AG04450 (cell line): ENCODE data around the gene DCAF15. TPM values are rescaled to one million over a fixed set of nuclear protein-coding genes. Genes with fewer than 3 reads are reported as not detected.

ENCODE experiments used
- CTCF ChIA-PET: fragments of 300-600, 350-600 bp; formaldehyde crosslinking; extraction: SDS; loops from one replicate; lab custom pipeline; 2022; ENCODE audit warnings: antibody characterized with exemption, inconsistent platforms; lab: Charles Lee
- POLR2A ChIA-PET: fragments of 350-600 bp; formaldehyde crosslinking; extraction: SDS; loops from one replicate; lab custom pipeline; 2021; ENCODE audit warnings: antibody characterized with exemption, inconsistent platforms; lab: Yijun Ruan, JAX
- DNase-seq: peaks from one replicate; pipeline ENCODE4 v3.0.0-alpha.2; 2011; ENCODE audit warnings: low read depth, low spot score
- H3K27ac ChIP-seq: one replicate; pipeline ENCODE4 v1.5.1; 2012; ENCODE audit warnings: low read depth, low read length, control low read depth
- H3K27me3 ChIP-seq: one replicate; pipeline ENCODE4 v1.6.0; 2012; ENCODE audit warnings: low read length; ENCODE audit not compliant: control insufficient read depth, insufficient read depth
- H3K4me3 ChIP-seq: 2 replicates; pipeline ENCODE4 v1.5.1; 2011; ENCODE audit warnings: mild to moderate bottlenecking, low read depth, low read length, control low read depth
- H3K9me3 ChIP-seq: 2 replicates; pipeline ENCODE4 v1.5.1; 2012; ENCODE audit warnings: low read length; ENCODE audit not compliant: control insufficient read depth, insufficient read depth
- CTCF ChIP-seq: IDR thresholded peaks from 2 replicates; pipeline ENCODE4 v1.5.1; 2011; ENCODE audit warnings: low read depth, low read length, control low read depth, inconsistent platforms
- polyA plus RNA-seq: library from polyadenylated mRNA; depleted of rRNA; stranded (reverse); fragments of >200 nt; gene quantifications from 2 replicates; pipeline ENCODE4 v1.2.3, GENCODE V29; 2011

Gene DCAF15
- polyA plus RNA-seq, 1 experiment = 6.1 TPM

GRCh38 chr19:14003251-14004055 is 51.1 kb downstream of the DCAF15 start:
- H3K27ac ChIP-seq = no peak overlapping the region
- no peak for TF ChIP-seq CTCF
- no peak for DNase-seq
- ChIA-PET CTCF (no interaction called here), POLR2A (interaction anchor here (0.7 to 0.9 kb wide), 2 partner anchors 8 to 820 kb away, joined by 3 to 4 read pairs; no protein-coding TSS in a partner anchor)
- H3K4me3 ChIP-seq = no peak overlapping the region
- H3K9me3 ChIP-seq = peaks cover 12% of the 10 kb centered on the region
- no peaks in the 10 kb centered on the region for H3K27me3 ChIP-seq

- TF ChIP-seq CTCF = no peak
- H3K27me3 ChIP-seq = no peaks in the 10 kb centered on the region
- no peak overlapping the region for H3K4me3 ChIP-seq
- H3K9me3 ChIP-seq = peaks cover under 1% of the 10 kb centered on the region
- ChIA-PET CTCF (no interaction called here), POLR2A (interaction anchor here (1.0 kb wide), 1 partner anchor 43 kb away, joined by 3 read pairs; no protein-coding TSS in a partner anchor)
- no peak overlapping the region for H3K27ac ChIP-seq
- DNase-seq = no peak
Measured at GRCh38 chr19:14004619-14005348, 52.5 kb downstream of the DCAF15 start.

GRCh38 chr19:14005349-14006084 is 53.2 kb downstream of the DCAF15 start:
- Histone ChIP-seq H3K27ac (peak overlapping the region; percentile 68), H3K4me3 (peak overlapping the region; percentile 71), H3K9me3 (no peaks in the 10 kb centered on the region; the same call in 1 of the 2 replicates), H3K27me3 (no peaks in the 10 kb centered on the region)
- no peak for TF ChIP-seq CTCF
- DNase-seq = peak; percentile 45
- ChIA-PET POLR2A (interaction anchor here (0.6 to 1.8 kb wide), 8 partner anchors 18 to 119 kb away, joined by 3 to 8 read pairs (median 4); partner anchors contain the start of gene IL27RA), CTCF (interaction anchor here (0.5 kb wide), 1 partner anchor 45 kb away, joined by 3 read pairs; no protein-coding TSS in a partner anchor)

- Histone ChIP-seq H3K9me3 (no peaks in the 10 kb centered on the region; the same call in 1 of the 2 replicates), H3K4me3 (peak within 1 kb of the TSS; percentile 75), H3K27ac (peak within 1 kb of the TSS; percentile 94), H3K27me3 (no peaks in the 10 kb centered on the region)
- POLR2A ChIA-PET = interaction anchor here (0.6 to 1.8 kb wide), 9 partner anchors 15 to 498 kb away, joined by 3 to 8 read pairs (median 3); partner anchors contain the start of gene IL27RA
- peak; percentile 100 for DNase-seq
- no peak for TF ChIP-seq CTCF
- CTCF ChIA-PET = interaction anchor here (0.5 to 0.7 kb wide), 2 partner anchors 44 to 67 kb away, joined by 3 to 4 read pairs; no protein-coding TSS in a partner anchor
Measured at GRCh38 chr19:14006085-14006765, 53.9 kb downstream of the DCAF15 start, which contains the start of gene RFX1. TSS of gene RFX1 (minus strand) at chr19:14006320. CDS start at chr19:13993843, 12,477 bp downstream.
